GM21367 (cell line): ENCODE results near the gene MRM2.
A peak's percentile ranks its signal among the peaks of the same experiment; 100 is the strongest.

Experiments used
- ATAC-seq: cut with Tn5 transposase; IDR thresholded peaks from one replicate; pipeline ENCODE4 v1.9.1; 2021; ENCODE audit not compliant: unreplicated experiment

The MRM2 gene

GRCh38 chr7:2241580-2242540 is at the start of gene MRM2, which contains the start of gene NUDT1:
Gene MRM2 (minus strand): TSS chr7:2242205. CDS start chr7:2242169, 36 bp downstream.
Gene NUDT1 (plus strand): TSS chr7:2242226. CDS start chr7:2244575, 2,349 bp downstream.
- ATAC-seq: peak; percentile 57

GRCh38 chr7:2290877-2291276 is 48.9 kb upstream of the MRM2 start:
- ATAC-seq: no peak

GRCh38 chr7:2289621-2290020 is 47.6 kb upstream of the MRM2 start:
- ATAC-seq: no peak

- no peak for ATAC-seq
Observed at GRCh38 chr7:2289111-2289586, 47.1 kb upstream of the MRM2 start.

GRCh38 chr7:2288503-2288902 is 46.5 kb upstream of the MRM2 start:
- peak; percentile 63 for ATAC-seq

- no peak for ATAC-seq
Observed at GRCh38 chr7:2287745-2288144, 45.7 kb upstream of the MRM2 start.

- no peak for ATAC-seq
Observed at GRCh38 chr7:2283074-2283473, 41.1 kb upstream of the MRM2 start.

GRCh38 chr7:2282185-2282751 is 40.3 kb upstream of the MRM2 start:
- no peak for ATAC-seq

GRCh38 chr7:2281541-2281940 is 39.5 kb upstream of the MRM2 start:
- ATAC-seq: no peak

- ATAC-seq: no peak
Observed at GRCh38 chr7:2280424-2280823, 38.4 kb upstream of the MRM2 start.

GRCh38 chr7:2279896-2280295 is 37.9 kb upstream of the MRM2 start:
- ATAC-seq: no peak

GRCh38 chr7:2278026-2278425 is 36.0 kb upstream of the MRM2 start:
- no peak for ATAC-seq

- no peak for ATAC-seq
Observed at GRCh38 chr7:2276107-2276506, 34.1 kb upstream of the MRM2 start.

- no peak for ATAC-seq
Observed at GRCh38 chr7:2275101-2275500, 33.1 kb upstream of the MRM2 start.

- ATAC-seq: no peak
Observed at GRCh38 chr7:2274666-2275065, 32.7 kb upstream of the MRM2 start.

- ATAC-seq: no peak
Observed at GRCh38 chr7:2273866-2274265, 31.9 kb upstream of the MRM2 start.

- ATAC-seq: no peak
Observed at GRCh38 chr7:2272031-2272430, 30.0 kb upstream of the MRM2 start.

- ATAC-seq: no peak
Observed at GRCh38 chr7:2271273-2272026, 29.4 kb upstream of the MRM2 start.

- no peak for ATAC-seq
Observed at GRCh38 chr7:2270495-2270894, 28.5 kb upstream of the MRM2 start.

GRCh38 chr7:2269991-2270460 is 28.0 kb upstream of the MRM2 start:
- ATAC-seq: no peak
